HG02588 (cell line): Measurements from ENCODE around the gene ZEB2.

Experiments used
- ATAC-seq: cut with Tn5 transposase; IDR thresholded peaks from one replicate; pipeline ENCODE4 v1.9.1; 2021; ENCODE audit warnings: mild to moderate bottlenecking, moderate library complexity; ENCODE audit not compliant: unreplicated experiment

Gene ZEB2

GRCh38 chr2:144529841-144530240 is 9.9 kb upstream of the ZEB2 start:
- no peak for ATAC-seq

GRCh38 chr2:144528108-144528507 is 8.2 kb upstream of the ZEB2 start:
- no peak for ATAC-seq

GRCh38 chr2:144526831-144527230 is 6.9 kb upstream of the ZEB2 start:
- ATAC-seq, result no peak

GRCh38 chr2:144524118-144525009 is 4.4 kb upstream of the ZEB2 start:
- no peak for ATAC-seq

GRCh38 chr2:144523596-144524117 is 3.7 kb upstream of the ZEB2 start:
- no peak for ATAC-seq

- no peak for ATAC-seq
Measured at GRCh38 chr2:144522897-144523595, 3.1 kb upstream of the ZEB2 start.

GRCh38 chr2:144522176-144522896 is 2.4 kb upstream of the ZEB2 start:
- no peak for ATAC-seq

GRCh38 chr2:144521686-144522085 is 1.8 kb upstream of the ZEB2 start:
- no peak for ATAC-seq

GRCh38 chr2:144520756-144521487 is 1.0 kb upstream of the ZEB2 start:
- no peak for ATAC-seq

- ATAC-seq, result no peak
Measured at GRCh38 chr2:144519597-144519933, 354 bp downstream of the ZEB2 start.

GRCh38 chr2:144518748-144519596 is 947 bp downstream of the ZEB2 start:
- ATAC-seq, result peak; percentile 49

GRCh38 chr2:144517866-144518747 is 1.8 kb downstream of the ZEB2 start:
- no peak for ATAC-seq

- ATAC-seq, result peak; percentile 62
Measured at GRCh38 chr2:144516981-144517865, 2.7 kb downstream of the ZEB2 start.

- ATAC-seq, result peak; percentile 17
Measured at GRCh38 chr2:144516411-144516980, 3.4 kb downstream of the ZEB2 start.

GRCh38 chr2:144515696-144516410 is 4.1 kb downstream of the ZEB2 start:
- ATAC-seq, result no peak

GRCh38 chr2:144515099-144515695 is 4.7 kb downstream of the ZEB2 start:
- ATAC-seq, result no peak
